GM19035 (cell line): ENCODE data around the gene NKX6-2.
"Not testable (repeated sequence)": the region's sequence is repeated elsewhere in the genome, so short reads cannot be mapped to it uniquely, and the experiment has no call there.

Experiments used
- ATAC-seq: cut with Tn5 transposase; IDR thresholded peaks from one replicate; pipeline ENCODE4 v1.9.1; 2021; ENCODE audit not compliant: unreplicated experiment

The NKX6-2 gene

GRCh38 chr10:132758865-132759264 lies 27.1 kb downstream of the NKX6-2 start:
- ATAC-seq: no peak

GRCh38 chr10:132757171-132757570 lies 28.8 kb downstream of the NKX6-2 start:
- ATAC-seq: no peak

GRCh38 chr10:132756591-132756990 lies 29.4 kb downstream of the NKX6-2 start:
- ATAC-seq: no peak

- no peak for ATAC-seq
Observed at GRCh38 chr10:132755166-132755711, 30.7 kb downstream of the NKX6-2 start.

GRCh38 chr10:132754071-132754470 lies 31.9 kb downstream of the NKX6-2 start:
- ATAC-seq: no peak

GRCh38 chr10:132753596-132753995 lies 32.4 kb downstream of the NKX6-2 start:
- no peak for ATAC-seq

- no peak for ATAC-seq
Observed at GRCh38 chr10:132752961-132753360, 33.0 kb downstream of the NKX6-2 start.

GRCh38 chr10:132752378-132752777 lies 33.6 kb downstream of the NKX6-2 start:
- ATAC-seq: no peak

GRCh38 chr10:132750936-132751335 lies 35.0 kb downstream of the NKX6-2 start:
- no peak for ATAC-seq

- no peak for ATAC-seq
Observed at GRCh38 chr10:132749371-132749795, 36.6 kb downstream of the NKX6-2 start.

- ATAC-seq: no peak
Observed at GRCh38 chr10:132748545-132749370, 37.2 kb downstream of the NKX6-2 start.

GRCh38 chr10:132748135-132748534 lies 37.8 kb downstream of the NKX6-2 start:
- no peak for ATAC-seq

GRCh38 chr10:132746801-132747625 lies 38.9 kb downstream of the NKX6-2 start:
- no peak for ATAC-seq

- no peak for ATAC-seq
Observed at GRCh38 chr10:132746386-132746785, 39.6 kb downstream of the NKX6-2 start.

GRCh38 chr10:132745971-132746370 lies 40.0 kb downstream of the NKX6-2 start:
- no peak for ATAC-seq

GRCh38 chr10:132745511-132745910 lies 40.4 kb downstream of the NKX6-2 start:
- ATAC-seq: no peak

- ATAC-seq: no peak
Observed at GRCh38 chr10:132744839-132745238, 41.1 kb downstream of the NKX6-2 start.

GRCh38 chr10:132743925-132744490 lies 41.9 kb downstream of the NKX6-2 start:
- no peak for ATAC-seq

GRCh38 chr10:132743196-132743924 lies 42.6 kb downstream of the NKX6-2 start:
- not testable (repeated sequence) for ATAC-seq

- no peak for ATAC-seq
Observed at GRCh38 chr10:132742837-132743194, 43.1 kb downstream of the NKX6-2 start.
